ENCODE data around the gene DRC7.

The DRC7 gene

DNA sequence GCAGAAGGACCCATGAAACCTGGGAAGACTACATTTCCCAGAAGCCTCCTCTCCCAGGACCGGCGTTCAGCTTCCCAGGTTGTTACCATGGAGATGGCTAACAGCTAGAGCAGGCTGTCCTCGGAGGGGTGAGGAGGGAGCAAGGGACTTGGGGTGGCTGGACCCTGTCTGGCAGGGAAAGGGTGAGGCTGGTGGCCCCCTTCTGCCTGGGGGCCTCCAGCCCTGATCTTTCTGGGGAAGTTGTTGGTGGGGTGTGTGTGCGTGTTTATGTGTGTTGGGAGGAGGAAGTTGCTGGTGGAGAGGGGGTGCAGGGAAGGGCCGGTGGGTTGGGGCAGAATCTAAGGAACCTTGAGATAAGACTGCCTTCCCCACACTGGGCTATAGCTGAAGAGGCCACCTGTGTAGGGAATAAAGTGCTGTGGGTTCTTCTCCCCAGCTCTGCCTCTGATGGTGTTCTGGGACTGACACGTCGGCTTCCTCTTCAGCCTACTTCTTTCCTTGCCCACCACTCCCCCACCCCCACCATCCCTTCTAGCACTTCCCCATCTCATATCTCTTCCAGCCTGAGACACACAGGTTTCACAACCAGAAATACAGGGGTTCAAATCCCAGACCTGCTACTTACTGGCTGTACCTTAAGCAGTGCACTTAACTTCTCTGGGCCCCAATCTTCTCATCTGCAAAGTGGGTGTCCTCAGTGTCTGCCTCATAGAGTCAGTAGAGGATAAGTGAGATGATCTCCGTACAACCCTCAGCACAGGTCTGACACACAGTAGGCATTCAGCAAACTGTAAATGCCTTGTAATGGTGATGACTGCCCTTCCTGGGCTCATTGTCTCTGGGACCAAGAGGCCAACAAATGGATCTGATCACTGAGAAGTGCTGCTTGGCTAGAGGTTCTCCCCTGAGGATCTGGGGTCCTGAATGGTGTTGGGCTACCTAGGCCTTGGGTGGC is at the start of gene DRC7:
TSS of gene DRC7 (plus strand) at position 82 of the 955 bp plus-strand sequence. CDS start 3,144 bp downstream, outside the sequence.
- DNase-seq (ENCODE audit: insufficient read length, low spot score) = peak; percentile 71
- no peak for FAIRE-seq
- TF ChIP-seq, protein P1, sequence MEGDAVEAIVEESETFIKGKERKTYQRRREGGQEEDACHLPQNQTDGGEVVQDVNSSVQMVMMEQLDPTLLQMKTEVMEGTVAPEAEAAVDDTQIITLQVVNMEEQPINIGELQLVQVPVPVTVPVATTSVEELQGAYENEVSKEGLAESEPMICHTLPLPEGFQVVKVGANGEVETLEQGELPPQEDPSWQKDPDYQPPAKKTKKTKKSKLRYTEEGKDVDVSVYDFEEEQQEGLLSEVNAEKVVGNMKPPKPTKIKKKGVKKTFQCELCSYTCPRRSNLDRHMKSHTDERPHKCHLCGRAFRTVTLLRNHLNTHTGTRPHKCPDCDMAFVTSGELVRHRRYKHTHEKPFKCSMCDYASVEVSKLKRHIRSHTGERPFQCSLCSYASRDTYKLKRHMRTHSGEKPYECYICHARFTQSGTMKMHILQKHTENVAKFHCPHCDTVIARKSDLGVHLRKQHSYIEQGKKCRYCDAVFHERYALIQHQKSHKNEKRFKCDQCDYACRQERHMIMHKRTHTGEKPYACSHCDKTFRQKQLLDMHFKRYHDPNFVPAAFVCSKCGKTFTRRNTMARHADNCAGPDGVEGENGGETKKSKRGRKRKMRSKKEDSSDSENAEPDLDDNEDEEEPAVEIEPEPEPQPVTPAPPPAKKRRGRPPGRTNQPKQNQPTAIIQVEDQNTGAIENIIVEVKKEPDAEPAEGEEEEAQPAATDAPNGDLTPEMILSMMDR (IDR thresholded peaks at IDR 0.05; ENCODE audit: insufficient read depth, missing control alignments) = no peak

DNA sequence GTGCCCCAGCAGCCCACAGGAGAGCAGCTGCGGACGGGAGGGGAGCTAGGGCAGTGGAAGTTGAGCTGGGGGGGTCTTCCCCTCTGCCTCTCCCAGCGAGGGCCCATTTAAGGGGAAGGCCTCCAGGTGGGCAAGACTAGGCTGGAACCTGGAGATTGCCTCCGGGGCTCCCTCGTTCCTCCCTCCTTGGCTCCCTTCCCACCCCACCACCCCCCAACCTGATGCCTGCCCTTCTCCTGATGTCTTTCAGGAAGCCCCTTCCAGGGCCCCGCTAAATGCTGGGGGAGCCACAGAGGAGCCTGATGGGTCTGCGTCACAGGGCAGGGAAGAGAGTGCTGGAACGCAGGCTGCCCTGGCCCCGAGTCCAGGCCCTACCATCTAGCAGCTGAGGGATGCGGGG is 49.4 kb upstream of the DRC7 start:
- FAIRE-seq = no peak
- DNase-seq (ENCODE audit: insufficient read length, low spot score) = no peak
- TF ChIP-seq, protein P1 (IDR thresholded peaks at IDR 0.05; ENCODE audit: insufficient read depth, missing control alignments) = no peak

DNA sequence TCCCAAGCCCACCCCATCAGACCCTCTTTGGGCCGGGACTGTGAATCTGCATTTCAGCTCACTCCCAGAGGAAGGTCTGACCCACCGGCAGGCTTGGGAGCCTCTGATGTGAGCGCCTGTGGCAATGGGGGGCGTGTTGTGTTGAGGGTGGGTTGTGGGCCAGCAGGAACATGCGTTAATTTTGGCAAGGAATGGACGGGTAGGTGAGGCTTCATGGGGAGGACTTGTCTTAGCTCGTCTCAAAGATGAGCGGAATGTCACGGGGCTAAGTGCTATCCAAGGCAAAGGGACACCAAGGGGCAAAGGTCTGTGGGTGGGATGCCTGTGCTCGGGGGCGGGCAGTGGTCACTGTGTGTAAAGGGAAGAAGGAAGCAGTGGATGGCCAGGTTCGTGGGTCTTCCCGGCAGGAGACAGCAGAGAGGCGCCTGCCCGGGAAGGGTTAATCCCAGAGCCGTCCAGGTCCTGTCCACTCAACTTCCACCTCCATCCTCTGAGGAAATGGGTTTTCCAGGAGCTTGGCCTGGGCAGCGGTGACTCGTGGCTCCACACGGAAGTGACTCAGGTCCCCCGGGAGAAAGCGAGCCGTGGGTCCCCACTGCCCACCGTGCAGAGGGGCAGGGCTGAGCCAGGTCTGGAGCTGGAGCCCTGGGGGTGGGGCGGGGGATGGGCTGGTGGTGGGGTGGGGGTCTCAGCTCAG is 48.8 kb upstream of the DRC7 start:
- FAIRE-seq (no peak), DNase-seq (ENCODE audit: insufficient read length, low spot score) (no peak)
- TF ChIP-seq, protein P1 (IDR thresholded peaks at IDR 0.05; ENCODE audit: insufficient read depth, missing control alignments) = no peak

- FAIRE-seq = no peak
- DNase-seq (ENCODE audit: insufficient read length, low spot score) = no peak
- TF ChIP-seq, protein P1 (IDR thresholded peaks at IDR 0.05; ENCODE audit: insufficient read depth, missing control alignments) = no peak
Observed at GRCh38 chr16:57646388-57647039, 48.1 kb upstream of the DRC7 start.

- TF ChIP-seq, protein P1 (IDR thresholded peaks at IDR 0.05; ENCODE audit: insufficient read depth, missing control alignments) = no peak
- no peak for DNase-seq (ENCODE audit: insufficient read length, low spot score)
- FAIRE-seq = no peak
Observed at GRCh38 chr16:57647136-57647875, 47.3 kb upstream of the DRC7 start.

GRCh38 chr16:57648125-57648524 is 46.5 kb upstream of the DRC7 start:
- TF ChIP-seq, protein P1 (IDR thresholded peaks at IDR 0.05; ENCODE audit: insufficient read depth, missing control alignments) = no peak
- DNase-seq (ENCODE audit: insufficient read length, low spot score) = no peak

More at GRCh38 chr16:57648125-57648524, 46.5 kb upstream of the DRC7 start:
- FAIRE-seq = no peak
